Dermis microvascular lymphatic vessel endothelial cell (primary cell): ENCODE results near the gene RGS9. TPM values are rescaled to one million over a fixed set of nuclear protein-coding genes. Genes with fewer than 3 reads are reported as not detected.
A peak's percentile ranks its signal among the peaks of the same experiment; 100 is the strongest.
"Not testable (repeated sequence)": the region's sequence is repeated elsewhere in the genome, so short reads cannot be mapped to it uniquely, and the experiment has no call there.

ENCODE experiments used
- DNase-seq, 2 donors: peaks; one replicate each; pipeline versions ENCODE4 v3.0.0 to v3.0.0-alpha.2; 2010; ENCODE audit warnings: low read depth in 2 of 2
- total RNA-seq: library from RNA; depleted of rRNA; stranded (reverse); fragments of >200 nt; gene quantifications from 2 replicates; pipeline ENCODE4 v1.2.1, GENCODE V29; 2014

Gene RGS9
- total RNA-seq, 1 donor from 2014 or later, result 0.64 TPM

- no peak for DNase-seq
Observed at GRCh38 chr17:65109990-65110680, 27.0 kb upstream of the RGS9 start.

DNA sequence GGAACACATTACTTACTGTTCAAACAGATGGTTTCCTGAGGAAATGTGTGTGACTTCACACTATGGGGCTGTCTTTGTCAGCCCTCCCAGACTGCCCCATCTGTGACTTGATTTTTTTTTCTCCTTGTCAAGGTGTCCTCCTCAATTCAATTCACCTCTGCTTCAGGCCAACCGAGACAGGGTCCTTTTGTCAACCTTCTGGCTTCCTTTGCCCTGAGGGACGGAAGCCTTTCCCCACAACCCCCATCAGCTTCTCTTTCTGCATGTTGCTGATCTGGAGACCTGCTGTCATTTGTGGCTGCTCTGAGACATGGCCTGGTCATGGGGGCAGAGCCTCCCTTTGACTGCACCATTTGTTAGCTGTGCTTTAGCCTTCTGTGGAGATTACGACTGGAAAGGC lies 21.3 kb upstream of the RGS9 start:
- peak in 1 of 2 donors; percentile 43 for DNase-seq

DNA sequence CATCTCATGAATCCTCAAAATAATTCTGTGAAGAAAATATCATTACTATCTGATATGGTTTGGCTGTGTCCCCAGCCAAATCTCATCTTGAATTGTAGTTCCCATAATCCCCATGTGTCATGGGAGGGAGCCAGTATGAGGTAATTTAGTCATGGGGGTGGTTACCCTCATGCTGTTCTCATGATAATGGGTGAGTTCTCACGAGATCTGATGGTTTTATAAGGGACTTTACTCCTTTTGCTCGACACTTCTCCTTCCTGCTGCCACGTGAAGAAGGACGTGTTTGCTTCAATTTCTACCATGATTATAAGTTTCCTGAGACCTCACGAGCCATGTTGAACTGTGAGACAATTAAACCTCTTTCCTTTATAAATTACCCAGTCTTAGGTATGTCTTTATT lies 20.7 kb upstream of the RGS9 start:
- DNase-seq, result not testable (repeated sequence)

DNA sequence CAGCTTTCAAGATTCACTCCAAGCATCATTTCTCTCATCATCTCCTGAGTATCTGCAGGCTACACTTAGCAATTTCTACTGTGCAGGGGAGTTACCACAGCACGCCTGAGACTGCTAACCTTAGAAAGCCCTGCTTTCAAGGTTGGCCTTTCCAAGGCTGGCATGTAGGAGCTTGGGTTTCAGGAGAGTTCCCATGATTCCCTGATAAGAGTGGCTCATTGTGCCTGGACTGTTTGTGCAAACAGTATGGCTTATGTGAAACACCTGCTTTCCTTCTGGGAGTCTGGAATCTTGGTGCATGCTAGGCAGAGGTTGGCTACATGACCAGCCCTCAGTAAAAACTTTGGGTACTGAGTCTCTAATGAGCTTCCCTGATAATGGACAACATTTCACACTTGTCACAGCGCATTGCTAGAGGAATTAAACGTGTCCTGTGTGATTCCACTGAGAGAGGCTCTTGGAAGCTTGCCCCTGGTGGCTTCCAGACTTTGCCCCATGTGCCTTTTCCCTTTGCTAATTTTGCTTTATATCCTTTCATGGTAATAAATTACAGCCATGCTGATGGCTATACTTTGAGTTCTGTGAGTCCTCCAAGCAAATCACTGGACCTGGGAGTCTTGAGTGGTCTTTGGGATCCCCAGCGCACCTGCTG lies 19.7 kb upstream of the RGS9 start:
- no peak for DNase-seq

- no peak for DNase-seq
Observed at GRCh38 chr17:65121368-65121767, 15.8 kb upstream of the RGS9 start.

- peak in 1 of 2 donors; percentile 73 for DNase-seq
Observed at GRCh38 chr17:65121916-65122806, 15.0 kb upstream of the RGS9 start.

- peak; percentile 77 to 85 for DNase-seq
Observed at GRCh38 chr17:65122836-65123756, 14.1 kb upstream of the RGS9 start.

DNA sequence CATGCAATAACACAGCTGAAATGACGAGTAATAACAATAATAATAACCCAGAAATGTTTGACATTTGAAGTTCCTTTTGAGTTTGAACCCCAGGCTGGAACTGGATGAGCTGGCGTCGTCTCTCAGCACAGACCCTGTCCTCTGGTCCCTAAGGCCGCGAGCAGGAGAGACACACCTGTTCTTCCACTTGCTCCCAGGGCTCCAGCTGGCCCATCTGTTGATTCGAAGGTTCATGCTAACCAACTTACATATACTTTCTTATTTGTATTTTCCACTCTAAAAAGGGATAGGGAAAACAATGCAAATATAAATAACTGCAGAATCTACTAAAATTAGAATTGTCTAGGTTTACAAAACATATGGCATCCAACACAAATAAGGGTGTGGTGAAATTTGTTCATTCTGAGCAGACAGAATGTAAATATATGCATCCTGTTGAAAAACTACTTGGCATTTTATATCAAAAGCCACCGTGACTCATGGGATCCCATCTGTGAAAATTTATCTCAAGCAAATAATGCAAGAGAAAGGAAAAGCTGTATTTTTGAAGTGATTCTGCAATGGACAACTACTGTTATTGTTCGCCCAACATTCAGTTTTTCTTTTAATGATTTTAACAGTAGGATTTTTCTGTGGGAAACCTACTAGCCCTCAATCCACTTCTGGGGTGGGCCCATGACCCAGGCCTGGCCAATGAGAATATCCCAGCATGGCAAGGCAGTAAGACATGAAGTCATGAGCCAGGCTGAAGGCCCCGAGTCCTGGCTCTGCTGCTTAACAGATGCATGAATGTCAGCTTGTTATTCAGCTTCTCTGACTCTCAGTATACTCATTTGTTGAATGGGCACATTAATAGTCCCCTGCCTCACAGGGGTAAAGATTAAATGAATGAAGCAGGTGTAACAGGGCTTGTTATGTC lies 13.2 kb upstream of the RGS9 start:
- peak in 1 of 2 donors; percentile 66 for DNase-seq

GRCh38 chr17:65130832-65131231 lies 6.3 kb upstream of the RGS9 start:
- no peak for DNase-seq

DNA sequence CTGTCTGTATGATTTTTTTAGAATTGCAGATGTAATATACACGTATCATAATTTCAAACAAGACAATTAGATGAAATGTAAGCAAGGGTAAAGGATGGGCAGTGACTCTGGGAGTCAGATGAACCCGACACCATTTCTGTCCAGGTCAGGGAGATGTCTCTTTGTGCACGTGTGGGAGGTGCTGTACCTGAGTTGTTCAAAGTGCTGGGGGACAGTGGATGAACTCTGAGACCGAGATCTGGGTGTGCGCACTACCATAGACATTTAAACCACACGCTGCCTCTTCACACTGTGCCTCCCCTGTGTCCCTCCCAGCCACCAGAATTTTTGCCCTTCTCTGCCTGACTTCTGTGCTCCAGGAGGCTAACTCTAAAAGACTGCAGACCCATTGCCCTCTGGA lies 5.9 kb upstream of the RGS9 start:
- DNase-seq, result no peak

DNA sequence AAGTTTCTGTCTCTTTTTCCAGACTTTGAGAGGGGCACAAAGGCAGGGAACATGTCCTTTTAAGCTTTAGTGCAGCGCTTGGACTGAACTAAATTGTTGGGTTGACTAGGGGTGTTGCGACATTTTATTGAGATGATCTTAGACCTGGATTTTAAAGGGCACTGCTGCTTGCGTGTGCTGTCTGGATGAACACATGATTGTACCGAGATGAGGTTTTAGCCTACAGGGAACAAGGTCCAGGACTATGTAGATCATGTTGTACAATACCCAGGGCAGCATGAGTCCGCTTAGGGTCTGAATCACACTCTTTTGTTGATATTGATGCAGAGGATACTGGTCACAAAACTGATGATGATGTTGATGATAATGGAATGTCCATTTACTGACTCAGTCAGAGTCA lies 5.2 kb upstream of the RGS9 start:
- DNase-seq, result no peak

DNA sequence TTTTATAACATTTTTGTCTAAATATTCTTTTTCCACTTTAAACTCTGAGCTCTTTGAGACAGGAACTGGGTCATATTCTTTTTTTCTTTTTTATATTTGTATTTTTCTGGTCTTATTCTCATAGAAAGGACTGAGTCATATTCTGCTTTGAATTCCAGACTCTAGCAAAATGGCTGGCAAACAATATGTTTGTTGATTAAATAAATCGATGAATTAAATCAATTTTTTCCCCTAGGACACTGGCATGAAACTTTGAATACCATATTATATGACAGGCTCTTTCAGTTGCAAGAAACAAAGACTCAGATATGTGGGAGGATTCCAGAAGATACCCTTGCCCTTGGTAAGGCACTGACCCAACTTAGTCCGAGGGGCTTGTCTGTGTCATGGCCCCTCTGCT lies 3.1 kb upstream of the RGS9 start:
- DNase-seq, result no peak

- no peak for DNase-seq
Observed at GRCh38 chr17:65139101-65139764, 2.1 kb downstream of the RGS9 start.

DNA sequence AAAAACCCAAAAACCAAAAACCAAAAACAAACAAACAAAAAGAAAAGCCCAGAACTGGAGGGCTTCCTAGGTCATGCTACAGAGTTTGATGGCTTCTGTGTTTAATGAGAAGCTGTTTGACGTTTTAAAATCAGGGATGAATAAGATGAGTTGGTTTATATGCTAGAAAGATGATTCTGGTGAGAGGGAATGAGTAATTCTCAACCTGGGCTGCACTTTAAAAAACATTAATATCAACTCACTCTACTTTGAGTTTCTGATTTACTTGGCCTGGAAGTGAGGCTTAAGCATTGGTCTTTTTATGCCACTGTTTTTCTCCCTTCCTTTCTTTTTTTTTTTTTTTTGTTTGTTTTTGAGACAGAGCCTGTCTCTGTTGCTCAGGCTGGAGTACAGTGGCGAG lies 5.1 kb downstream of the RGS9 start:
- DNase-seq, result no peak

DNA sequence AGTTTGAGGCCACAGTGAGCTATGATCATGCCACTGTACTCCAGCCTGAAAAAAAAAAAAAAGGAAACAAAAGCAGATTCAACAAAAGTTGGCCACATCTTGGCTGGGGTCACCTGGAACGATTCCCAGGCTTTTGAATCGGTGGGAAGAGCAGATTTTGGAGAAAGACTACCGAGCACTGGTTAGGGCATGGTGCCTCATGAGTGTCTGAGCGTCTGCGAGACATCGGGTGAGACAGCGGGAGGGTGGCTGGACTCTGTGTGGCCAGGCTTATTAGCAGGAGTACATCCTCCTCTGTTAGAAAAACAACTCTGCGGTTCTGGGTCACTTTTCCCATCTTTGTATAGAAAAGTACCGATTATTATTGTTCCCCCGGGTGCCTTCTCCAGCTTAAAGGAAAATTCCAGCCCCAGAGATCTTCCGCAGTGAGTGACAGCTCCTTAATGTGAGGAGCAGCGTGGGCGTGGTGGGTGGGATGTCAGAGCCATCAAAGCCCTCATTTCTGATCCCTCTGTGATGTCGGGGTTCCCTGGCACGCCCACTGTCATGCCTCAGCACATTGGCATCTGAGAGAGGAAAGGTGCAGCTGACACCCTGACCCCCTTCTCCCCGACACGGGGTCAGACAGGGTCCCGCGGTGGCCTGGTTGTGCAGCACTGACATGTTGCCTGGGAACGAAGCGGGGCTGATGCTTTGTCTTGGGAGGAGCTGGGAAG lies 6.9 kb downstream of the RGS9 start:
- DNase-seq, result no peak

GRCh38 chr17:65145743-65146142 lies 8.6 kb downstream of the RGS9 start:
- DNase-seq, result no peak

GRCh38 chr17:65147955-65148354 lies 10.8 kb downstream of the RGS9 start:
- DNase-seq, result no peak

DNA sequence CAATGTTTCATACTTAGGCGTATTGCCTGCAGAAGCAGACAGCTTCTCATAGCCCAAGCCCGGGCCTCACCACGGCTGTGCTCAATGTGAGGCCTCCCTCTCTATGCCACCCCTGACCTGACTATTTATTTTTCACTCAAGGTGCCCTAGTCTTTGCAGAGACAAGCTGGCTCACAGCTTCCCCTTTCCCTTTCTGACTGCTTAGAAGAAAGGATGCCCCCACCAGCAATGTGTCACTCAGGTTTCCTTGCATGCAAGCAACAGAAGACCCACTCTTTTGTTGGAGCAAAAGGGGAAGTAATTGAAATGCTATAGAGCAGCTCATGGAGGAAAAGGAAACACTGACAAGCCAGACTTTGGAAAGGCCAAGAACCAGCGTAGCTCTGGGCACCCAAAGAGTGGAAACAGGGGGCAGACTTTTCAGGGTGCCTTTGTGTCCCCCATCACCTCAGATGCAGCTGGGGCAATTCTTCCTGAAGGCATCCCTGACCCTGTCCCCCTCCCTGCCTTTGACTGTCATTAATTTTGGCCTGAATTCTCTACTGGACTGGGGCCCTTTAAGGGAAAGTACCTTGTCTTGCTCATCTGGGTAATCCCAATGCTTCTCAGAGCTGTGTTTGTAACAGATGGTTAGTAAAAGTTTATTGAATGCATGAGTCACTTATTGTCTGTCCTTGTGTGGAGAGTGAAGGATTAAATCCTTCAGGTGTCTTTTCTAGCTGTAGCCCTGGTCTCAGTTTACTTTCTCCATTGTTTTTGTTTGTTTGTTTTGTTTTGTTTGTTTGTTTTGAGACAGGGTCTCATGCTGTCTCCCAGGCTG lies 17.8 kb downstream of the RGS9 start:
- peak in 1 of 2 donors; percentile 60 for DNase-seq
